ENCODE results near the gene ABCA3.

DNA sequence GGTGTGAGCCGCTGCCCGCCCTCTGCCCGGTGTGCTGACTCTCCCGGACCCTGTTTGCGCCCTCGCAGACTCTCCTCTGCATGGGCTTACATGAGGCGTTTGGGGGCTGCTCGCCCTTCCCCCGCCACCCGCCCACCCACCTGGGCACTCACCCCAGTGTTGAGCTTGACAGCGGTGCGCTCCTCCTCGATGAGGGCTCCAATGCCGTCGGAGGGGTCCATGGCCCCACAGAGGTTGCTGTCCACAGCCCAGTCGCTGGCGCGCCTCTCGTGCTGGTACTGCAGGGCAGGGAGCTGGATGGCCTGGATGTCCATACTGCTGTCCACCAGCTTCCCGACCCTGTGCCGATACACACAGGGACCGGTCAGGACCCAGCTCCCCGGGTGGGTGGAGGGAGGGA, 51.2 kb downstream of the ABCA3 start:
- TF ChIP-seq, protein P1, sequence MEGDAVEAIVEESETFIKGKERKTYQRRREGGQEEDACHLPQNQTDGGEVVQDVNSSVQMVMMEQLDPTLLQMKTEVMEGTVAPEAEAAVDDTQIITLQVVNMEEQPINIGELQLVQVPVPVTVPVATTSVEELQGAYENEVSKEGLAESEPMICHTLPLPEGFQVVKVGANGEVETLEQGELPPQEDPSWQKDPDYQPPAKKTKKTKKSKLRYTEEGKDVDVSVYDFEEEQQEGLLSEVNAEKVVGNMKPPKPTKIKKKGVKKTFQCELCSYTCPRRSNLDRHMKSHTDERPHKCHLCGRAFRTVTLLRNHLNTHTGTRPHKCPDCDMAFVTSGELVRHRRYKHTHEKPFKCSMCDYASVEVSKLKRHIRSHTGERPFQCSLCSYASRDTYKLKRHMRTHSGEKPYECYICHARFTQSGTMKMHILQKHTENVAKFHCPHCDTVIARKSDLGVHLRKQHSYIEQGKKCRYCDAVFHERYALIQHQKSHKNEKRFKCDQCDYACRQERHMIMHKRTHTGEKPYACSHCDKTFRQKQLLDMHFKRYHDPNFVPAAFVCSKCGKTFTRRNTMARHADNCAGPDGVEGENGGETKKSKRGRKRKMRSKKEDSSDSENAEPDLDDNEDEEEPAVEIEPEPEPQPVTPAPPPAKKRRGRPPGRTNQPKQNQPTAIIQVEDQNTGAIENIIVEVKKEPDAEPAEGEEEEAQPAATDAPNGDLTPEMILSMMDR (IDR thresholded peaks at IDR 0.05), result no peak
- no peak for TF ChIP-seq POLR2AphosphoS5 (IDR thresholded peaks at IDR 0.05)

All from suprapubic skin (tissue), 3 donors.